ENCODE measurements around the gene PIK3AP1. TPM values are rescaled to one million over a fixed set of nuclear protein-coding genes. Genes with fewer than 3 reads are reported as not detected.
A peak's percentile ranks its signal among the peaks of the same experiment; 100 is the strongest.

Gene PIK3AP1
- total and polyA plus RNA-seq, 2 of the 13 experiments (the other 11 are each of a cell fraction or from before 2014, with no cell fraction given), result 3.6 to 13.8 TPM

DNA sequence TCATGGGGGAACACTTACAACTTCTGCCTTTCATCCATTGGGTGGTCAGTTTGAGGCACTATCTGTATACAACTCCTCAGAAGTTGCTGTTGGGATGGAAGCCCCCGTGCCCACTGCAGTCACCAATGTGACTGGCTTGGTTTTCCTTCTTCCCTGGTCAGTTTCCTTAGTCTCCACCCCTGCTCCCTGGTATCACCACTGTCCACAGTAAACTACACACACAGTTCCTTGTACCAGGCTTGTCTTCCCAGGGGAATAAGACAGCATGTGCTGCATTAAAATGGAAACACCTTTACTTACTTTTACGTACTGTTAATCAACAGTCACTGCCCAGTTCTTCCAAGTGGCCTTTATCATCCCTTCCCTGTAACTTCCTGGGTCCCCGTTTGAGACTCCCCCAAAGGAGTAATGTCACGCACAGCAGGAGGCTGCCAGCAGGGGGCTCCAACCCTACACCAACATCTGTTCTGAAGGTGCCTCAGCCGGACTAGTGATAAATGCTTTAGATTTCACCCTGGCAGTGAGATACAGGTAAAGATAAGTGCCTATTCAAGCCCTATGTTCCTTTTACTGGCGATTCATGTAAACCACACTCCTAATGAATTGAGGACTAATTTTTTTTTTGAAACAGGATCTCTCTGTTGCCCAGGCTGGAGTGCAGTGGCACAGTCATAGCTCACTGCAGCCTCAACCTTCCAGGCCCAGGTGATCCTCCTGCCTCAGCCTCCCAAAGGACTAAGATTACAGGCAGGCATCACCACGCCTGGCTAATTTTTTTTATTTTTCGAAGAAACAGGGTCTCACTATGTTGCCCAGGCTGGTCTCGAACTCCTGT is 45.3 kb upstream of the PIK3AP1 start (continued):
- TF ChIP-seq, protein P1, sequence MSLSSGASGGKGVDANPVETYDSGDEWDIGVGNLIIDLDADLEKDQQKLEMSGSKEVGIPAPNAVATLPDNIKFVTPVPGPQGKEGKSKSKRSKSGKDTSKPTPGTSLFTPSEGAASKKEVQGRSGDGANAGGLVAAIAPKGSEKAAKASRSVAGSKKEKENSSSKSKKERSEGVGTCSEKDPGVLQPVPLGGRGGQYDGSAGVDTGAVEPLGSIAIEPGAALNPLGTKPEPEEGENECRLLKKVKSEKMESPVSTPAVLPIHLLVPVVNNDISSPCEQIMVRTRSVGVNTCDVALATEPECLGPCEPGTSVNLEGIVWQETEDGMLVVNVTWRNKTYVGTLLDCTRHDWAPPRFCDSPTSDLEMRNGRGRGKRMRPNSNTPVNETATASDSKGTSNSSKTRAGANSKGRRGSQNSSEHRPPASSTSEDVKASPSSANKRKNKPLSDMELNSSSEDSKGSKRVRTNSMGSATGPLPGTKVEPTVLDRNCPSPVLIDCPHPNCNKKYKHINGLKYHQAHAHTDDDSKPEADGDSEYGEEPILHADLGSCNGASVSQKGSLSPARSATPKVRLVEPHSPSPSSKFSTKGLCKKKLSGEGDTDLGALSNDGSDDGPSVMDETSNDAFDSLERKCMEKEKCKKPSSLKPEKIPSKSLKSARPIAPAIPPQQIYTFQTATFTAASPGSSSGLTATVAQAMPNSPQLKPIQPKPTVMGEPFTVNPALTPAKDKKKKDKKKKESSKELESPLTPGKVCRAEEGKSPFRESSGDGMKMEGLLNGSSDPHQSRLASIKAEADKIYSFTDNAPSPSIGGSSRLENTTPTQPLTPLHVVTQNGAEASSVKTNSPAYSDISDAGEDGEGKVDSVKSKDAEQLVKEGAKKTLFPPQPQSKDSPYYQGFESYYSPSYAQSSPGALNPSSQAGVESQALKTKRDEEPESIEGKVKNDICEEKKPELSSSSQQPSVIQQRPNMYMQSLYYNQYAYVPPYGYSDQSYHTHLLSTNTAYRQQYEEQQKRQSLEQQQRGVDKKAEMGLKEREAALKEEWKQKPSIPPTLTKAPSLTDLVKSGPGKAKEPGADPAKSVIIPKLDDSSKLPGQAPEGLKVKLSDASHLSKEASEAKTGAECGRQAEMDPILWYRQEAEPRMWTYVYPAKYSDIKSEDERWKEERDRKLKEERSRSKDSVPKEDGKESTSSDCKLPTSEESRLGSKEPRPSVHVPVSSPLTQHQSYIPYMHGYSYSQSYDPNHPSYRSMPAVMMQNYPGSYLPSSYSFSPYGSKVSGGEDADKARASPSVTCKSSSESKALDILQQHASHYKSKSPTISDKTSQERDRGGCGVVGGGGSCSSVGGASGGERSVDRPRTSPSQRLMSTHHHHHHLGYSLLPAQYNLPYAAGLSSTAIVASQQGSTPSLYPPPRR (CRISPR knock-in tag; IDR thresholded peaks at IDR 0.05; ENCODE audit: borderline replicate concordance), result no peak
- TF ChIP-seq SRSF9 (IDR thresholded peaks at IDR 0.05; ENCODE audit: borderline replicate concordance, insufficient read depth, low read depth, low read length, poor library complexity, severe bottlenecking) (no peak), EP300 (IDR thresholded peaks at IDR 0.05; ENCODE audit: low read depth in 2 of 2, low read length in 2 of 2) (no peak), EP300 (CRISPR knock-in tag; IDR thresholded peaks at IDR 0.05; ENCODE audit: borderline replicate concordance) (no peak), IRF2 (CRISPR knock-in tag; IDR thresholded peaks at IDR 0.05) (peak; percentile 56; the same call in 1 of the 2 replicates), NFATC3 (CRISPR knock-in tag; IDR thresholded peaks at IDR 0.05) (no peak), ZNF790 (CRISPR knock-in tag; IDR thresholded peaks at IDR 0.05; ENCODE audit: borderline replicate concordance) (no peak), ZNF350 (CRISPR knock-in tag; IDR thresholded peaks at IDR 0.05; ENCODE audit: borderline replicate concordance, low read depth) (no peak), ZKSCAN1 (IDR thresholded peaks at IDR 0.05; ENCODE audit: low read length) (no peak), GATAD2A (CRISPR knock-in tag; IDR thresholded peaks at IDR 0.05) (peak; percentile 43; the same call in 1 of the 2 replicates)
- TF ChIP-seq, protein P2, sequence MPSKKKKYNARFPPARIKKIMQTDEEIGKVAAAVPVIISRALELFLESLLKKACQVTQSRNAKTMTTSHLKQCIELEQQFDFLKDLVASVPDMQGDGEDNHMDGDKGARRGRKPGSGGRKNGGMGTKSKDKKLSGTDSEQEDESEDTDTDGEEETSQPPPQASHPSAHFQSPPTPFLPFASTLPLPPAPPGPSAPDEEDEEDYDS (CRISPR knock-in tag; IDR thresholded peaks at IDR 0.05), result 0 out of 2 replicates have a peak, but pooled peaks have one; percentile 2
- TF ChIP-seq, protein P3, sequence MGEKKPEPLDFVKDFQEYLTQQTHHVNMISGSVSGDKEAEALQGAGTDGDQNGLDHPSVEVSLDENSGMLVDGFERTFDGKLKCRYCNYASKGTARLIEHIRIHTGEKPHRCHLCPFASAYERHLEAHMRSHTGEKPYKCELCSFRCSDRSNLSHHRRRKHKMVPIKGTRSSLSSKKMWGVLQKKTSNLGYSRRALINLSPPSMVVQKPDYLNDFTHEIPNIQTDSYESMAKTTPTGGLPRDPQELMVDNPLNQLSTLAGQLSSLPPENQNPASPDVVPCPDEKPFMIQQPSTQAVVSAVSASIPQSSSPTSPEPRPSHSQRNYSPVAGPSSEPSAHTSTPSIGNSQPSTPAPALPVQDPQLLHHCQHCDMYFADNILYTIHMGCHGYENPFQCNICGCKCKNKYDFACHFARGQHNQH (CRISPR knock-in tag; IDR thresholded peaks at IDR 0.05), result no peak
- TF ChIP-seq, protein P4, sequence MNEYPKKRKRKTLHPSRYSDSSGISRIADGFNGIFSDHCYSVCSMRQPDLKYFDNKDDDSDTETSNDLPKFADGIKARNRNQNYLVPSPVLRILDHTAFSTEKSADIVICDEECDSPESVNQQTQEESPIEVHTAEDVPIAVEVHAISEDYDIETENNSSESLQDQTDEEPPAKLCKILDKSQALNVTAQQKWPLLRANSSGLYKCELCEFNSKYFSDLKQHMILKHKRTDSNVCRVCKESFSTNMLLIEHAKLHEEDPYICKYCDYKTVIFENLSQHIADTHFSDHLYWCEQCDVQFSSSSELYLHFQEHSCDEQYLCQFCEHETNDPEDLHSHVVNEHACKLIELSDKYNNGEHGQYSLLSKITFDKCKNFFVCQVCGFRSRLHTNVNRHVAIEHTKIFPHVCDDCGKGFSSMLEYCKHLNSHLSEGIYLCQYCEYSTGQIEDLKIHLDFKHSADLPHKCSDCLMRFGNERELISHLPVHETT (CRISPR knock-in tag; conservative IDR thresholded peaks at IDR 0.05), result no peak
- TF ChIP-seq, protein P5, sequence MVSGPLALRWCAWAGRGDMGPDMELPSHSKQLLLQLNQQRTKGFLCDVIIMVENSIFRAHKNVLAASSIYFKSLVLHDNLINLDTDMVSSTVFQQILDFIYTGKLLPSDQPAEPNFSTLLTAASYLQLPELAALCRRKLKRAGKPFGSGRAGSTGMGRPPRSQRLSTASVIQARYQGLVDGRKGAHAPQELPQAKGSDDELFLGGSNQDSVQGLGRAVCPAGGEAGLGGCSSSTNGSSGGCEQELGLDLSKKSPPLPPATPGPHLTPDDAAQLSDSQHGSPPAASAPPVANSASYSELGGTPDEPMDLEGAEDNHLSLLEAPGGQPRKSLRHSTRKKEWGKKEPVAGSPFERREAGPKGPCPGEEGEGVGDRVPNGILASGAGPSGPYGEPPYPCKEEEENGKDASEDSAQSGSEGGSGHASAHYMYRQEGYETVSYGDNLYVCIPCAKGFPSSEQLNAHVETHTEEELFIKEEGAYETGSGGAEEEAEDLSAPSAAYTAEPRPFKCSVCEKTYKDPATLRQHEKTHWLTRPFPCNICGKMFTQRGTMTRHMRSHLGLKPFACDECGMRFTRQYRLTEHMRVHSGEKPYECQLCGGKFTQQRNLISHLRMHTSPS (CRISPR knock-in tag; IDR thresholded peaks at IDR 0.05; ENCODE audit: low read depth), result no peak
- TF ChIP-seq, protein P6, sequence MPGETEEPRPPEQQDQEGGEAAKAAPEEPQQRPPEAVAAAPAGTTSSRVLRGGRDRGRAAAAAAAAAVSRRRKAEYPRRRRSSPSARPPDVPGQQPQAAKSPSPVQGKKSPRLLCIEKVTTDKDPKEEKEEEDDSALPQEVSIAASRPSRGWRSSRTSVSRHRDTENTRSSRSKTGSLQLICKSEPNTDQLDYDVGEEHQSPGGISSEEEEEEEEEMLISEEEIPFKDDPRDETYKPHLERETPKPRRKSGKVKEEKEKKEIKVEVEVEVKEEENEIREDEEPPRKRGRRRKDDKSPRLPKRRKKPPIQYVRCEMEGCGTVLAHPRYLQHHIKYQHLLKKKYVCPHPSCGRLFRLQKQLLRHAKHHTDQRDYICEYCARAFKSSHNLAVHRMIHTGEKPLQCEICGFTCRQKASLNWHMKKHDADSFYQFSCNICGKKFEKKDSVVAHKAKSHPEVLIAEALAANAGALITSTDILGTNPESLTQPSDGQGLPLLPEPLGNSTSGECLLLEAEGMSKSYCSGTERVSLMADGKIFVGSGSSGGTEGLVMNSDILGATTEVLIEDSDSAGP (CRISPR knock-in tag; IDR thresholded peaks at IDR 0.05; ENCODE audit: borderline replicate concordance), result no peak
